H1 (cell line): ENCODE results near the gene MYRIP. TPM values are rescaled to one million over a fixed set of nuclear protein-coding genes. Genes with fewer than 3 reads are reported as not detected.

Source experiments
- CTCF ChIA-PET: fragments of 300-600 bp; sonication (Branson Sonifier 250); formaldehyde crosslinking; loops from one replicate; lab custom pipeline; 2021; ENCODE audit not compliant: partially characterized antibody; lab: Charles Lee
- POLR2A ChIA-PET: fragments of 300-600 bp; sonication (Branson Sonifier 250); formaldehyde crosslinking; loops from one replicate; lab custom pipeline; 2021; ENCODE audit warnings: inconsistent platforms; ENCODE audit not compliant: partially characterized antibody; lab: Charles Lee
- DNase-seq, 2 experiments: peaks; one replicate each; pipeline versions ENCODE4 v3.0.0 to v3.0.0-alpha.2; 2010 to 2022; ENCODE audit warnings: low spot score in 2 of 2, low read depth in 1 of 2, mixed read lengths in 1 of 2
- FAIRE-seq: peaks from 2 replicates; lab custom pipeline; 2011; peaks lifted over from hg19 to GRCh38; lab: Jason Lieb, UNC
- H2AFZ ChIP-seq: 2 replicates; pipeline ENCODE4 v1.8.1; 2012; ENCODE audit warnings: low read length, inconsistent platforms
- H2AK5ac ChIP-seq: 2 replicates; pipeline ENCODE4 v1.6.1; 2013; ENCODE audit warnings: low read depth, low read length
- H2BK120ac ChIP-seq: replicated peaks from 2 replicates; pipeline ENCODE3; 2013; ENCODE audit warnings: low read depth, low read length, inconsistent platforms
- H2BK12ac ChIP-seq: 2 replicates; pipeline ENCODE4 v1.6.1; 2013; ENCODE audit warnings: low read depth, low read length
- H2BK15ac ChIP-seq: 2 replicates; pipeline ENCODE4 v1.6.1; 2013; ENCODE audit warnings: low read length
- H2BK20ac ChIP-seq: 2 replicates; pipeline ENCODE4 v1.6.1; 2013; ENCODE audit warnings: low read length
- H2BK5ac ChIP-seq: 2 replicates; pipeline ENCODE4 v1.6.1; 2013; ENCODE audit warnings: low read depth, low read length
- H3K14ac ChIP-seq: 2 replicates; pipeline ENCODE4 v1.6.1; 2013; ENCODE audit warnings: inconsistent platforms; ENCODE audit not compliant: insufficient read length
- H3K18ac ChIP-seq: 2 replicates; pipeline ENCODE4 v1.6.1; 2013; ENCODE audit warnings: low read length; ENCODE audit errors: extremely low read depth
- H3K23ac ChIP-seq: 2 replicates; pipeline ENCODE4 v1.6.1; 2013; ENCODE audit warnings: inconsistent platforms; ENCODE audit not compliant: insufficient read length
- H3K23me2 ChIP-seq: 2 replicates; pipeline ENCODE4 v1.6.1; 2013; ENCODE audit warnings: low read depth, low read length
- H3K27ac ChIP-seq: 2 replicates; pipeline ENCODE4 v1.6.1; 2011; ENCODE audit warnings: low read depth, low read length, inconsistent platforms
- H3K27me3 ChIP-seq, 4 experiments: replicated peaks in 1 of 4; 1 replicate in 1 of 4; 2 replicates in 3 of 4; pipeline versions ENCODE4 v1.6.1 to v1.8.1; 2011 to 2013; ENCODE audit warnings: low read length in 3 of 4, mild to moderate bottlenecking in 3 of 4, inconsistent platforms in 2 of 4, mixed read lengths in 2 of 4, moderate library complexity in 1 of 4; ENCODE audit not compliant: control insufficient read depth in 3 of 4, insufficient read depth in 3 of 4; ENCODE audit errors: extremely low read depth in 1 of 4
- H3K36me3 ChIP-seq, 4 experiments: 2 replicates each; pipeline versions ENCODE4 v1.6.1 to v1.8.1; 2011 to 2013; ENCODE audit warnings: mild to moderate bottlenecking in 4 of 4, low read length in 3 of 4, moderate library complexity in 2 of 4, control low read depth in 1 of 4, inconsistent platforms in 1 of 4; ENCODE audit not compliant: insufficient read depth in 4 of 4, control insufficient read depth in 2 of 4
- H3K4ac ChIP-seq: replicated peaks from 2 replicates; pipeline ENCODE3; 2013; ENCODE audit warnings: low read length, low read depth, mixed read lengths, inconsistent platforms; ENCODE audit not compliant: insufficient read length
- H3K4me1 ChIP-seq, 4 experiments: replicated peaks in 1 of 4; 1 replicate in 1 of 4; 2 replicates in 3 of 4; pipeline versions ENCODE4 v1.6.1 to v1.8.1; 2011 to 2013; ENCODE audit warnings: low read length in 3 of 4, inconsistent platforms in 2 of 4, mixed read lengths in 1 of 4; ENCODE audit not compliant: insufficient read depth in 4 of 4, control insufficient read depth in 3 of 4
- H3K4me2 ChIP-seq, 2 experiments: 2 replicates each; pipeline versions ENCODE4 v1.6.1 to v1.8.1; 2011 to 2013; ENCODE audit warnings: low read depth in 2 of 2, low read length in 2 of 2, control low read depth in 1 of 2, inconsistent platforms in 1 of 2, mild to moderate bottlenecking in 1 of 2; ENCODE audit not compliant: insufficient read depth in 1 of 2
- H3K4me3 ChIP-seq, 4 experiments: fragments of 200-600, 300-600 bp in 1 of 4; sonication (generic), shearing (Covaris generic), sonication (Bioruptor Twin) in 1 of 4; 2 replicates each; pipeline versions ENCODE4 v1.5.1 to v1.8.1; 2011 to 2016; ENCODE audit warnings: low read length in 4 of 4, low read depth in 3 of 4, control low read depth in 2 of 4, inconsistent platforms in 2 of 4, mild to moderate bottlenecking in 2 of 4, mixed read lengths in 1 of 4, moderate library complexity in 1 of 4; ENCODE audit not compliant: insufficient read depth in 2 of 4; ENCODE audit errors: extremely low read depth in 1 of 4
- H3K56ac ChIP-seq: replicated peaks from 2 replicates; pipeline ENCODE3; 2013; ENCODE audit warnings: low read depth, mild to moderate bottlenecking, mixed read lengths, low read length, inconsistent platforms; ENCODE audit not compliant: insufficient read length
- H3K79me1 ChIP-seq: 2 replicates; pipeline ENCODE4 v1.6.1; 2013; ENCODE audit warnings: low read depth, low read length, control low read depth
- H3K79me2 ChIP-seq, 2 experiments: 2 replicates each; pipeline versions ENCODE4 v1.6.1 to v1.8.1; 2012 to 2013; ENCODE audit warnings: low read length in 2 of 2, mild to moderate bottlenecking in 2 of 2, inconsistent platforms in 1 of 2; ENCODE audit not compliant: insufficient read depth in 2 of 2, control insufficient read depth in 1 of 2
- H3K9ac ChIP-seq, 4 experiments: replicated peaks in 1 of 4; 1 replicate in 1 of 4; 2 replicates in 3 of 4; pipeline versions ENCODE4 v1.6.1 to v1.8.1; 2011 to 2013; ENCODE audit warnings: low read depth in 3 of 4, low read length in 3 of 4, control low read depth in 2 of 4, mild to moderate bottlenecking in 2 of 4, moderate library complexity in 2 of 4, inconsistent platforms in 1 of 4; ENCODE audit errors: extremely low read depth in 1 of 4
- H3K9me3 ChIP-seq, 2 experiments: 2 replicates each; pipeline versions ENCODE4 v1.6.1 to v1.8.1; 2012 to 2013; ENCODE audit warnings: mild to moderate bottlenecking in 2 of 2, moderate library complexity in 2 of 2, control low read depth in 1 of 2, inconsistent platforms in 1 of 2, low read depth in 1 of 2, low read length in 1 of 2, mixed read lengths in 1 of 2; ENCODE audit not compliant: insufficient read depth in 2 of 2
- H4K20me1 ChIP-seq, 2 experiments: replicated peaks in 1 of 2; 2 replicates each; pipeline versions ENCODE3 to v1.8.1; 2011 to 2013; ENCODE audit warnings: inconsistent platforms in 2 of 2, low read length in 2 of 2, mild to moderate bottlenecking in 1 of 2; ENCODE audit not compliant: insufficient read depth in 2 of 2, control insufficient read depth in 1 of 2
- H4K5ac ChIP-seq: 2 replicates; pipeline ENCODE4 v1.6.1; 2013; ENCODE audit warnings: low read length, low read depth, mixed read lengths, inconsistent platforms; ENCODE audit not compliant: insufficient read length
- H4K8ac ChIP-seq: 2 replicates; pipeline ENCODE4 v1.8.0; 2013; ENCODE audit warnings: mild to moderate bottlenecking, moderate library complexity, low read length, inconsistent platforms; ENCODE audit not compliant: insufficient read depth; ENCODE audit errors: extremely low read depth
- H4K91ac ChIP-seq: replicated peaks from 2 replicates; pipeline ENCODE3; 2013; ENCODE audit warnings: low read length, mixed read lengths, inconsistent platforms; ENCODE audit not compliant: insufficient read length
- GABPA ChIP-seq: IDR thresholded peaks from 2 replicates; pipeline ENCODE4 v1.6.1; 2011; ENCODE audit warnings: mild to moderate bottlenecking, low read length, moderate library complexity, borderline replicate concordance; ENCODE audit not compliant: insufficient read depth
- JUND ChIP-seq: IDR thresholded peaks from 2 replicates; pipeline ENCODE4 v1.6.1; 2011; ENCODE audit warnings: mild to moderate bottlenecking, improper control_type of control experiment, low read length
- POU5F1 ChIP-seq: IDR thresholded peaks from 2 replicates; pipeline ENCODE4 v1.6.1; 2011; ENCODE audit warnings: low read depth, mild to moderate bottlenecking, low read length, moderate library complexity
- RBBP5 ChIP-seq: IDR thresholded peaks from 2 replicates; pipeline ENCODE4 v1.7.1; 2012; ENCODE audit warnings: low read depth, mild to moderate bottlenecking, inconsistent platforms, low read length, moderate library complexity, borderline replicate concordance
- RNF2 ChIP-seq: fragments of 200-900, 300-1000 bp; sonication (generic); IDR thresholded peaks from 2 replicates; pipeline ENCODE4 v1.7.1; 2016; ENCODE audit warnings: borderline replicate concordance, low read depth, mild to moderate bottlenecking, antibody characterized with exemption, low read length; ENCODE audit not compliant: poor library complexity, severe bottlenecking; ENCODE audit errors: missing control alignments
- TEAD4 ChIP-seq: IDR thresholded peaks from 2 replicates; pipeline ENCODE4 v1.6.1; 2012; ENCODE audit warnings: low read depth, low read length, inconsistent platforms, mixed read lengths
- WGBS, 2 experiments: shearing (Covaris generic) in 1 of 2; methylation state at CpG; one replicate each; pipeline versions ENCODE4 v1.1.6 to v1.1.7; 2013 to 2015; ENCODE audit warnings: low lambda C conversion rate in 2 of 2, mixed read lengths in 2 of 2, inconsistent platforms in 1 of 2, low coverage in 1 of 2, missing lambda C conversion rate in 1 of 2; ENCODE audit not compliant: insufficient replicate concordance in 2 of 2, insufficient coverage in 1 of 2, insufficient read length in 1 of 2; ENCODE audit errors: extremely low coverage in 1 of 2, missing lambda C conversion rate in 1 of 2; 5-methylcytosine and 5-hydroxymethylcytosine counted together
- polyA plus RNA-seq, 7 experiments: library from polyadenylated mRNA; depleted of rRNA in 3 of 7; stranded (reverse) in 5 of 7; unstranded in 2 of 7; fragments of >200 nt in 5 of 7; fragments of 200-250 nt in 2 of 7; gene quantifications; 1 replicate in 5 of 7; 2 replicates in 1 of 7; 4 replicates in 1 of 7; pipeline versions ENCODE4 v1.2.1 to v1.2.3, GENCODE V29; 2011 to 2013; ENCODE audit warnings: missing spikeins in 2 of 7, mixed read lengths in 2 of 7
- total RNA-seq: library from RNA; stranded (reverse); fragmentation: NEBNext Ultra II Directional; extraction: Animal tissue kit (Norgen Biotek cat#: 25700); gene quantifications from 2 replicates; pipeline ENCODE4 v1.2.1, GENCODE V29; 2021
- TF ChIP-seq, protein P1 (sequence below): IDR thresholded peaks from 2 replicates; pipeline ENCODE4 v1.6.1; 2011; ENCODE audit warnings: low read depth, mild to moderate bottlenecking, low read length; ENCODE audit not compliant: insufficient read depth
- TF ChIP-seq, protein P2 (sequence below), 3 experiments: IDR thresholded peaks; 1 replicate in 2 of 3; 2 replicates in 1 of 3; pipeline versions ENCODE4 v1.5.1 to v1.6.1; 2011; ENCODE audit warnings: low read length in 3 of 3, mild to moderate bottlenecking in 3 of 3, inconsistent platforms in 2 of 3, low read depth in 1 of 3, moderate library complexity in 1 of 3; ENCODE audit not compliant: insufficient read depth in 1 of 3; ENCODE audit errors: control extremely low read depth in 1 of 3

The MYRIP gene
- total and polyA plus RNA-seq, 2 of the 8 experiments (the other 6 are each of a cell fraction or from before 2014, with no cell fraction given) = 0.54 to 4.3 TPM

DNA sequence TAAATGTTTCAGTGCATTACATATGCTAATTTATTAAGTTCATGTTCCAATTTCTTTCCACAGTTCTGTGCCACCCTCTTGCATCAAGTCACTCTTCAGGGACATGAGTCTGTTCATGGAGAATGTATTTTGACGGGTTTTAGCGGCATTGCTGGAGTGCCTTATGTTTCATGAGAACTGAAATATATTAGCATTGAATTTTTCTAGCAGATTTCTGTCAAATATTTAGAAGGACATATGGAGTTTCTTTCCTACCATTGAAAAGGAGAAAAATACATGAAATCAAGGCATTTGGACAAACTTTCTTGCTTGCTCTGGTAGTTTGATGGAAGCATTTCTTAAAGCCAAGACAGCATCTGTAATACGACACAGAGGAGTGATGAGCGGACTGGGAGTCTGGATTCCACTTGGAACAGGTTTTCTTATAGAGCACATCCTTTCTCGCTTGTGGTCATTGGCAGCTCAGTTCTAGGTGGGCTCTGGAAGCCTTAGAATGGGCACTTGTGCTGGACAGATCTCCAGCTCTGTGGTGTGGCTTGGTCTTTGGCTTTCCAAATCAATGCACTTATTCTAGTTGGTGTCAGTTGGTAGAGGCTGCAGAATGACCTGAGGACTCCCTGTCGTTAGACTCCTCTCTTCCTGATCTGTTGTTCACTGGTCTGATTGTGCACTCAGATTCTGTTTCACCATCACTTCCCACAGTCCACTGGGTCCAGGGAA, 415.5 kb downstream of the MYRIP start:
- FAIRE-seq = no peak
- CTCF ChIA-PET = interaction anchor here (1.3 kb wide), 1 partner anchor 16 kb away, joined by 3 read pairs; no protein-coding TSS in a partner anchor
- H4K5ac ChIP-seq = no peak overlapping the region

More for the DNA sequence above, 415.5 kb downstream of the MYRIP start:
- Histone ChIP-seq H2BK12ac (no peak overlapping the region), H3K27ac (no peak overlapping the region), H2BK15ac (no peak overlapping the region), H3K79me2 (no peaks in the 10 kb centered on the region), H2BK20ac (no peak overlapping the region), H3K14ac (no peak overlapping the region), H3K36me3 (no peaks in the 10 kb centered on the region), H2BK5ac (no peak overlapping the region), H4K91ac (no peak overlapping the region), H3K9ac (no peak overlapping the region), H3K79me1 (no peaks in the 10 kb centered on the region), H3K18ac (no peak overlapping the region), H2BK120ac (no peak overlapping the region), H3K4me1 (peaks cover 0 to 3% (median 0%) of the 10 kb centered on the region in 4 experiments; a peak in 1 of 7 replicates), H4K20me1 (no peaks in the 10 kb centered on the region), H3K56ac (no peak overlapping the region), H3K9me3 (no peaks in the 10 kb centered on the region), H3K23me2 (no peaks in the 10 kb centered on the region), H3K4me2 (no peak overlapping the region), H3K23ac (no peak overlapping the region), H3K4me3 (no peak overlapping the region), H3K27me3 (no peaks in the 10 kb centered on the region), H4K8ac (no peak overlapping the region), H2AFZ (no peak overlapping the region), H3K4ac (no peak overlapping the region), H2AK5ac (no peak overlapping the region)
- DNase-seq = no peak
- TF ChIP-seq RBBP5 (no peak), JUND (no peak), TEAD4 (no peak), POU5F1 (no peak), GABPA (no peak), RNF2 (no peak)
- TF ChIP-seq, protein P1, sequence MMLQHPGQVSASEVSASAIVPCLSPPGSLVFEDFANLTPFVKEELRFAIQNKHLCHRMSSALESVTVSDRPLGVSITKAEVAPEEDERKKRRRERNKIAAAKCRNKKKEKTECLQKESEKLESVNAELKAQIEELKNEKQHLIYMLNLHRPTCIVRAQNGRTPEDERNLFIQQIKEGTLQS = no peak
- TF ChIP-seq, protein P2, sequence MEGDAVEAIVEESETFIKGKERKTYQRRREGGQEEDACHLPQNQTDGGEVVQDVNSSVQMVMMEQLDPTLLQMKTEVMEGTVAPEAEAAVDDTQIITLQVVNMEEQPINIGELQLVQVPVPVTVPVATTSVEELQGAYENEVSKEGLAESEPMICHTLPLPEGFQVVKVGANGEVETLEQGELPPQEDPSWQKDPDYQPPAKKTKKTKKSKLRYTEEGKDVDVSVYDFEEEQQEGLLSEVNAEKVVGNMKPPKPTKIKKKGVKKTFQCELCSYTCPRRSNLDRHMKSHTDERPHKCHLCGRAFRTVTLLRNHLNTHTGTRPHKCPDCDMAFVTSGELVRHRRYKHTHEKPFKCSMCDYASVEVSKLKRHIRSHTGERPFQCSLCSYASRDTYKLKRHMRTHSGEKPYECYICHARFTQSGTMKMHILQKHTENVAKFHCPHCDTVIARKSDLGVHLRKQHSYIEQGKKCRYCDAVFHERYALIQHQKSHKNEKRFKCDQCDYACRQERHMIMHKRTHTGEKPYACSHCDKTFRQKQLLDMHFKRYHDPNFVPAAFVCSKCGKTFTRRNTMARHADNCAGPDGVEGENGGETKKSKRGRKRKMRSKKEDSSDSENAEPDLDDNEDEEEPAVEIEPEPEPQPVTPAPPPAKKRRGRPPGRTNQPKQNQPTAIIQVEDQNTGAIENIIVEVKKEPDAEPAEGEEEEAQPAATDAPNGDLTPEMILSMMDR (IDR thresholded peaks at IDR 0.05; ENCODE audit: control extremely low read depth in 1 of 3, insufficient read depth in 1 of 3, low read depth in 1 of 3, low read length in 3 of 3) = no peak
- POLR2A ChIA-PET = no interaction called here
- 84% methylated on average over 6 of the region's 6 CpGs; no CpG with 5 or more reads in 1 of the 2 experiments for WGBS, 2 experiments
